ENCODE data around the gene GRIK4.
"Not testable (repeated sequence)": the region's sequence is repeated elsewhere in the genome, so short reads cannot be mapped to it uniquely, and the experiment has no call there.

Gene GRIK4
- long read RNA-seq, donor 1 = 0 reads
- long read RNA-seq, donor 2 = 0 reads
- long read RNA-seq, donor 3 = 0 reads
- long read RNA-seq, donor 4 = 0 reads
- long read RNA-seq, donor 5 = 0 reads
- long read RNA-seq, donor 6 = 0 reads
- long read RNA-seq, donor 7 = 0 reads
- long read RNA-seq, donor 8 = 0 reads

- DNase-seq = peak; percentile 77
These were observed at the start of gene GRIK4 for GRCh38 chr11:120511116-120511819. Gene GRIK4, plus strand, starts transcription at chr11:120511748. Its CDS starts 148,571 bp downstream, at chr11:120660319.

- no peak for DNase-seq
These were observed 48.7 kb upstream of the GRIK4 start for GRCh38 chr11:120462825-120463224.

GRCh38 chr11:120465921-120466534 is 45.5 kb upstream of the GRIK4 start:
- DNase-seq = no peak

- no peak for DNase-seq
These were observed 43.9 kb upstream of the GRIK4 start for GRCh38 chr11:120467627-120468026.

DNA sequence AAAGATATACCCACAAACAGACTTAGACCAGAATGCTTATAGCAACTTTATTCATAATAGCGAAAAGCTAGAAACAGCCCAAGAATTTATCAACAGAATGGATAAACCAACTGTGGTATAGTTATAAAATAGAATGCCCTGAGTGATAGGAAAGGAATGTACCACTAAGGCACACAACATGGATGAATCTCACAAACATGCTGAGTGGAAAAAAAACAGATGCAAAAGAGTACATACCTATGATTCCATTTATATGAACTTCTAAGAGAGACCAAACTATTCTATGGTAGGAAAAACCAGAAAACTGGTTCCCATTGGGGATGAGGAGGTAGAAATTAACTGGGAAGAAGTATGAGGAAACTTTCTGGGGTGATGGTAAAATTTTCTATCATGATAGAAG is 40.4 kb upstream of the GRIK4 start:
- DNase-seq = no peak

- no peak for DNase-seq
These were observed 39.6 kb upstream of the GRIK4 start for GRCh38 chr11:120471994-120472393.

DNA sequence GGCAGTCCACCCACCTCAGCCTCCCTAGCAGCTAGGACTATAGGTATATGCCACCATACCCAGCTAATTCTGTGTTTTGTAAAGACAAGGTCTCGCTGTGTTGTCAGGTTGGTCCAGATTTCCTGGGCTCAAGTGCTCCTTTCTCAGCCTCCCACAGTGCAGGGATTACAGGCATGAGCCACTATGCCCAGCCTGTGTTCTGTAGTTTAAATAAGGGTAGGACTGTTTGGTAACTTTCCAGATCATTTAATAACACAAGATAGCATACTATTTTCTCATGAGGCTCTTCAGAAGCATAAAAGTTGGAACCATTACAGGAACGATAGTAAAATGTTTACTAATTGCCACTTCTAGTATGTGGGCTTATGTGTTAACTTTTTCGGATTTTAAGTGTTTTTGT is 38.0 kb upstream of the GRIK4 start:
- DNase-seq = no peak

DNA sequence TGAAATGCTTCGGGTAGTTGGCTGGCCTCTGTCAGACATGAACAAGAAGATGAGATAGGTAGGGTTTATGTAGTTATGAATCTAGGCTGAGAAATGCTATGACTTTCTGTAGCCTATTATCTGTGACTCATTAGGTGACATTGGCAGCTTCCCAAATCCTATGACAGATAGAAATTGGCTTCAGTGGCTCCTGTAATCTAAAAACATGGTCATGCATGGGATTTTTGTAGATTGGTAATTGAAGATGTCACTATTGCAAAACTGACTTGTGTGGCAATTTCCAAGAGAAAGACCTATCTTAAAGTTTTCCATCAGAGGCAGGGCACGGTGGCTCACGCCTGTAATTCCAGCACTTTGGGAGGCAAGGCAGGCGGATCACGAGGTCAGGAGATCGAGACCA is 29.4 kb upstream of the GRIK4 start:
- no peak for DNase-seq

DNA sequence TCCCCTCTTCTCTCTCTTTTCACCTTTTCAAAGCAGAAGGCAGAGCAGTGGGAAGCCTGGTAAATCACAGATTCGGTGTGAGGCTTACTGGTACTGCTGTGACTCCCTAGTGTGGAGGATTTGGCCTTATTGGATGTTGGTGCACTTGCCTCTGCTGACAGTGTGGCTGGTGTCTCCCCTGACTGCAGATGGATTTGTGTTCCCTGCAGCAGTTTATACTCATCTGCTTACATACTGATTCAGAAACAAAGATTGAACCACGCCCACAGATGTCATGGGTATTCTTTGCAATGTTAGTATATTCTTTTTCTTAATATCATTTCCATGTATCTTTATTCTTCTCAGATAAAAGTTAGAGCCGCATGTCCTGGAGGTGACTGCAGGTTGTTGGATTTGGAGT is 26.8 kb upstream of the GRIK4 start:
- no peak for DNase-seq

DNA sequence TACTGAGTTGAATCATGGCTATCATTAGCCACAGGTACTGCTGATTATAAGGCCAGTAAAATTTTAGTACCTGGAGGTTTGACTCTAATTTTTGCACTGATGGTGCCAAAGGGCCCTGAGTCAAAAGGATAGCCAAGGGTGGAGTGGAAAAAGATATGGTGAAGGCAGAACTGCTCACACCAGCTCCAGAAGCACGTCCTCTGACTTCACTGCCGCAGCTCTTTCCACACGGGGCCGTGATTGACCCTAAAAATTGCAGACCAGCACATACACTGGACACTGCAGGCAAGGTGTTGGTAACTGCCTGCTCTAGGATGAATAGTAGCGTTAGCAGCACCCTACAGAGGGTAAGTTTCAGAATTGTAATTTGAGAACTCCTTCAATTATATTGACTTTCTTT is 25.4 kb upstream of the GRIK4 start:
- no peak for DNase-seq

- DNase-seq = no peak
These were observed 21.7 kb upstream of the GRIK4 start for GRCh38 chr11:120489799-120490198.

- no peak for DNase-seq
These were observed 19.1 kb upstream of the GRIK4 start for GRCh38 chr11:120492486-120492885.

DNA sequence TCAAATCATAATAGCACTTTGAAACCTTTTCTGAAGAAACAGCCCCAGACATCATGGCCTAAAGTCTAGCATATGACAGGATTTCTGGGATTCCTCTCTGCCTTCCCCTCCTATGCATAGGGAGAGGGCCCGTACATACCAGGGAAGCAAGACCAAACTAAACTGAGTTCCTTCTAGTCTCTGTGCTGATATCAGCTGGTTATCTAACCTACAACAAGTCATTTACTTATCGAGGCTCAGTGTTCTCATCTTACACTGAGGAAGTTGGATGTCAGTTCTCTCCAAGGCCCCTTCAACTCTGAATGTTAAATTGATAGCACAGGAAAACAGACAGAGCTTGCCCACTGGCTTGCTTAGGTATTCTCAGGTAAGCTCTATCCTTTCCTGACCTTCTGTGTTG is 17.0 kb upstream of the GRIK4 start:
- no peak for DNase-seq

- DNase-seq = no peak
These were observed 12.5 kb upstream of the GRIK4 start for GRCh38 chr11:120499088-120499487.

DNA sequence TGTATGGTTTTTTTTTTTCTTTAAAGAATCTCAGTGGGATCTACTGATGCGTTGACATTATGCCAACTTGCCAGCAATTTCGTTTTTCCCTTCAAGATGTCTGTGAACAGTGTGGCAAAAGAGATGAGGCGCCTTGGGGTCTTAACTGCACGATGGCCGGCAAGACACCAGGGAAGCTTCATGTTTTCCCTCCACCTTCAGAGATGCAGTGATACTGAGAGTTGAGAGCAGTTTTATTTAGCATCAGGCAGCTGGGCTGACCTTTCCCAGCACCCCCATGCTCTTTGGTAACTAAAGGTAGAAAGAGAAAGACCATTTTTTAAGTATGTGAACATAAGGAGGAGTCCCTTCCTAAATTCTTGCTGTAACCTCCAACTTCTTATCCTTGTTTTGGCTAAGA is 11.7 kb upstream of the GRIK4 start:
- DNase-seq = no peak

GRCh38 chr11:120500414-120501071 is 11.0 kb upstream of the GRIK4 start:
- no peak for DNase-seq

DNA sequence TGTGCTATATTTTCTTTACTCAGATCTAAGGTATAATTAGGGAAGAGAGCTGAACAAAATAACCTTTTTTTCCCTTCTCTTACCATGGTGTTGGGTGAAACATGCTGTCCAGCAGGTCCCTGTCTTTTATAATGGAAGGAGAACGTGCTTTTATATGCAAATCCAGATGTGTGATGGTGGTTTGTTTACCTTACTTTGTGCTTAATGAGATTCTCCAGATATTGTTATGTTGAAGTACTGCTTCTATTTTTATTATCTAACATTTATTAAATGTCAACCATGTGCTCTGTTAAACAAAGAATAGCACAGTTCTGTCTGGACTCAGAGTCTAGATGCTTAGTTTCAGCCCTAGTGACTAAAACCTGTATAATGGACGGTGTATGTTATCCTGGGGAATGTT is 10.1 kb upstream of the GRIK4 start:
- no peak for DNase-seq

- DNase-seq = no peak
These were observed 9.4 kb upstream of the GRIK4 start for GRCh38 chr11:120501976-120502755.

DNA sequence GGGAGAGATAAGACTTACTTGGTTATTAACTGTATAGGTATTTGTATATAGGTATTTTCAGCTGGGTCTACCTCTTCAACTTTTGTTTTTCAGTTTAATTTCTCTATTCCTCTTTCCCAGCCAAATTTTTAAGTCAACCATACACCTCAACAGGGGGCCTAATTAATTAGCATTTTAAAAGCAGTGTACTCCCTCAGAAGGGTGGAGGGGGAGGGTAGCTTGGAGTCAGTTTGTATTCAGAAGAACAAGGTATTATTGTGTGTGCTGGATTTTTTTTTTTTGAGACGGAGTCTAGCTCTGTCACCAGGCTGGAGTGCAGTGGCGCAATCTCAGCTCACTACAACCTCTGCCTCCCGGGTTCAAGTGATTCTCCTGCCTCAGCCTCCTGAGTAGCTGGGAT is 8.0 kb upstream of the GRIK4 start:
- DNase-seq = not testable (repeated sequence)

GRCh38 chr11:120505801-120506425 is 5.6 kb upstream of the GRIK4 start:
- DNase-seq = no peak

DNA sequence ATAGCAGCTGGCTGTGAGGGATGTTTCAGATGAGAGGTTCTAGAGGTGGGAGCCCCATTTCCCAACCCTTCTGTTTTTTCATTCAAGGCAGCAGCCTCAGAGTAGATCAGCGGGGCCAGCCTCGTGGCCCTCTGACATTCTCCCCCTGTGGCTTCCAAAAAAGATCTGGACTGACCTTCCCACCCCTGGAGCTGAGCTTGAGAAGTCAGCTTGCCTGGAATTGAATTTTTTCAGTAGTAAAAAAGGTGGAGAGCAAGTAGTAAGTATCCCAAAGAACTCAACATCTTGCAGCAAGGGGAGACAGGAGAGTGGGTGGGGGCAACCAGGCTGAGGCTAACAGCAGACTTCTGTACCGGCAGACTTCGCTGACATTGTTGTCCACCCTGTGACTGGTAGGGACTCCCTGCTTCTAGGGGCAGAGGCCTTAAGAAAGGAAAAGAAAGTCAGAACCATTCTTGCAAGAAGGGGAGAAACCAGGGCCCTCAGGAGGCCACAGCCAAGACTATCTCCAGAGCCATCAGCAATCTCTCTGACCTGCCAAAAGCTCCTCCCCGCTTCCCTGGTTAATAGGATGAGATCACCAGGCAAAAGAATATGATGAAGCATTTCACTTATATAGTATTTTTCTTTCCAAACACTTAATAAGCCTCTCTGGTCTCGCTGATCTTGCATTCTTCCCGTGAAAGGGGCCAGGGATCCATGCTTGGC is 2.0 kb upstream of the GRIK4 start:
- DNase-seq = no peak
